Natural killer cell (primary cell): Measurements from ENCODE around the gene OOSP3. TPM values are rescaled to one million over a fixed set of nuclear protein-coding genes. Genes with fewer than 3 reads are reported as not detected.
A peak's percentile ranks its signal among the peaks of the same experiment; 100 is the strongest.

Experiments
- ATAC-seq, 3 donors: fragments of 150-1000 bp in 2 of 3; fragments of 200-7000 bp in 1 of 3; cut with Tn5 transposase; 1 replicate in 1 of 3; 2 replicates in 2 of 3; pipeline ENCODE4 v1.10.0; 2021; ENCODE audit warnings: mild to moderate bottlenecking in 2 of 3, moderate library complexity in 2 of 3
- DNase-seq, 2 donors: peaks; one replicate each; pipeline versions ENCODE4 v3.0.0 to v3.0.0-alpha.2; 2013 to 2021; ENCODE audit warnings: mixed read lengths in 1 of 2
- H3K27ac ChIP-seq: one replicate; pipeline ENCODE4 v1.5.1; 2013; ENCODE audit warnings: mild to moderate bottlenecking, low read length
- H3K27me3 ChIP-seq: one replicate; pipeline ENCODE4 v1.6.1; 2013; ENCODE audit warnings: low read length; ENCODE audit not compliant: control insufficient read depth, insufficient read depth
- H3K36me3 ChIP-seq: one replicate; pipeline ENCODE4 v1.6.1; 2013; ENCODE audit warnings: low read length; ENCODE audit not compliant: control insufficient read depth, insufficient read depth
- H3K4me1 ChIP-seq: one replicate; pipeline ENCODE4 v1.6.1; 2013; ENCODE audit warnings: low read length; ENCODE audit not compliant: control insufficient read depth, insufficient read depth
- H3K4me3 ChIP-seq: one replicate; pipeline ENCODE4 v1.5.1; 2013; ENCODE audit warnings: low read length
- H3K9me3 ChIP-seq: one replicate; pipeline ENCODE4 v1.6.1; 2013; ENCODE audit warnings: low read length; ENCODE audit not compliant: control insufficient read depth, insufficient read depth
- H3K27ac Mint-ChIP-seq, 2 donors: one replicate each; pipeline ENCODE4 v1.8.0; 2022; ENCODE audit warnings: mild to moderate bottlenecking in 2 of 2, mixed read lengths in 2 of 2, moderate library complexity in 1 of 2
- H3K27me3 Mint-ChIP-seq, 2 donors: one replicate each; pipeline ENCODE4 v1.8.0; 2022; ENCODE audit warnings: low read depth in 2 of 2, mixed read lengths in 2 of 2
- H3K36me3 Mint-ChIP-seq: one replicate; pipeline ENCODE4 v1.8.0; 2022; ENCODE audit warnings: mixed read lengths
- H3K4me1 Mint-ChIP-seq, 2 donors: one replicate each; pipeline ENCODE4 v1.8.0; 2022; ENCODE audit warnings: mixed read lengths in 2 of 2
- H3K4me3 Mint-ChIP-seq: one replicate; pipeline ENCODE4 v1.8.0; 2022; ENCODE audit warnings: mild to moderate bottlenecking, moderate library complexity, mixed read lengths
- H3K9me3 Mint-ChIP-seq, 2 donors: one replicate each; pipeline ENCODE4 v1.8.0; 2022; ENCODE audit warnings: mixed read lengths in 2 of 2
- CTCF ChIP-seq: fragments of 200-600 bp; IDR thresholded peaks from one replicate; pipeline ENCODE4 v1.8.0; 2022; ENCODE audit warnings: antibody characterized with exemption
- WGBS: methylation state at CpG from one replicate; pipeline ENCODE4 v1.1.7; 2013; ENCODE audit warnings: missing lambda C conversion rate; ENCODE audit not compliant: insufficient coverage; 5-methylcytosine and 5-hydroxymethylcytosine counted together
- intact Hi-C: fragments of 100-400 bp; cut with micrococcal nuclease; formaldehyde crosslinking; loops from one replicate; pipeline ENCODE4 v1.14.2; 2022
- total RNA-seq, 4 donors: library from RNA; stranded (reverse); fragments of 120-200 nt in 1 of 4; gene quantifications; one replicate each; pipeline versions ENCODE4 v1.2.3 to v1.2.4, GENCODE V29; 2013 to 2022

Gene OOSP3
- total RNA-seq, 3 donors from 2014 or later (not counting 1 experiment from before 2014, with no cell fraction given), result not detected

- Histone ChIP-seq H3K27me3 (no peaks in the 10 kb centered on the region), H3K4me3 (no peak overlapping the region), H3K36me3 (no peaks in the 10 kb centered on the region), H3K27ac (no peak overlapping the region), H3K4me1 (no peaks in the 10 kb centered on the region), H3K9me3 (no peaks in the 10 kb centered on the region)
- ATAC-seq, result no peak
- Mint-ChIP-seq H3K9me3 (peaks cover 0 to 2% of the 10 kb centered on the region in 2 donors), H3K27ac (no peak overlapping the region), H3K27me3 (no peaks in the 10 kb centered on the region), H3K36me3 (no peaks in the 10 kb centered on the region), H3K4me3 (no peak overlapping the region), H3K4me1 (peaks cover 14 to 32% of the 10 kb centered on the region in 2 donors)
- 61% methylated on average over 2 of the region's 2 CpGs for WGBS
- no peak for DNase-seq
- intact Hi-C loops, result no loop called here
- no peak for TF ChIP-seq CTCF
Measured at GRCh38 chr11:59854871-59855270, 23.7 kb upstream of the OOSP3 start.

- Histone ChIP-seq H3K36me3 (no peaks in the 10 kb centered on the region), H3K4me1 (no peaks in the 10 kb centered on the region), H3K9me3 (no peaks in the 10 kb centered on the region), H3K4me3 (no peak overlapping the region), H3K27ac (no peak overlapping the region), H3K27me3 (no peaks in the 10 kb centered on the region)
- H3K4me3 Mint-ChIP-seq, result peak overlapping the region; percentile 55
- no peaks in the 10 kb centered on the region for H3K36me3 Mint-ChIP-seq
- H3K4me1 Mint-ChIP-seq, result peaks cover 14 to 32% of the 10 kb centered on the region in 2 donors
- intact Hi-C loops, result no loop called here
- H3K27me3 Mint-ChIP-seq, result peaks cover 0 to 8% of the 10 kb centered on the region in 2 donors
- TF ChIP-seq CTCF, result no peak
- H3K27ac Mint-ChIP-seq, result peak overlapping the region; percentile 17 to 65
- DNase-seq, result peak in 1 of 2 donors; percentile 29
- peaks cover 0 to 2% of the 10 kb centered on the region in 2 donors for H3K9me3 Mint-ChIP-seq
- WGBS, result 62% methylated on average over 7 of the region's 10 CpGs
- peak; percentile 64 to 91 (median 69) for ATAC-seq
Measured at GRCh38 chr11:59857439-59858434, 20.8 kb upstream of the OOSP3 start.

GRCh38 chr11:59859673-59860072, 18.9 kb upstream of the OOSP3 start:
- no peak for TF ChIP-seq CTCF
- DNase-seq, result no peak
- Mint-ChIP-seq H3K27me3 (peaks cover 0 to 8% of the 10 kb centered on the region in 2 donors), H3K36me3 (no peaks in the 10 kb centered on the region), H3K4me3 (no peak overlapping the region), H3K9me3 (peaks cover 0 to 2% of the 10 kb centered on the region in 2 donors), H3K4me1 (peaks cover 14 to 32% of the 10 kb centered on the region in 2 donors), H3K27ac (peak overlapping the region in 1 of 2 donors; percentile 26)
- no peak for ATAC-seq
- Histone ChIP-seq H3K9me3 (no peaks in the 10 kb centered on the region), H3K4me3 (no peak overlapping the region), H3K36me3 (no peaks in the 10 kb centered on the region), H3K27ac (no peak overlapping the region), H3K4me1 (no peaks in the 10 kb centered on the region), H3K27me3 (no peaks in the 10 kb centered on the region)
- intact Hi-C loops, result no loop called here
